NOMO-1 treated with DMSO at 0.1 percent for 48 hours (cell line): Measurements from ENCODE around the gene ZCCHC24.
"Not testable (repeated sequence)": the region's sequence is repeated elsewhere in the genome, so short reads cannot be mapped to it uniquely, and the experiment has no call there.

Source experiments
- DNase-seq: peaks from one replicate; lab custom pipeline; 2025; ENCODE audit not compliant: unreplicated experiment; lab: John Stamatoyannopoulos, UW

The ZCCHC24 gene

GRCh38 chr10:79332610-79333315 is 112.7 kb downstream of the ZCCHC24 start:
- not testable (repeated sequence) for DNase-seq
